ENCODE data around the gene LPCAT1. TPM values are rescaled to one million over a fixed set of nuclear protein-coding genes. Genes with fewer than 3 reads are reported as not detected.
"Not testable (repeated sequence)": the region's sequence is repeated elsewhere in the genome, so short reads cannot be mapped to it uniquely, and the experiment has no call there.

Gene LPCAT1
- 53.3 and 58.5 TPM in 2 replicates for total RNA-seq (2014; rRNA removed; shearing (Covaris generic))
- polyA plus RNA-seq (2015; cell fraction: cytosol; rRNA removed) = 57.9 and 62.1 TPM in 2 replicates
- 62.2 and 77.1 TPM in 2 replicates for polyA plus RNA-seq (2015; cell fraction: nucleus; rRNA removed)

DNA sequence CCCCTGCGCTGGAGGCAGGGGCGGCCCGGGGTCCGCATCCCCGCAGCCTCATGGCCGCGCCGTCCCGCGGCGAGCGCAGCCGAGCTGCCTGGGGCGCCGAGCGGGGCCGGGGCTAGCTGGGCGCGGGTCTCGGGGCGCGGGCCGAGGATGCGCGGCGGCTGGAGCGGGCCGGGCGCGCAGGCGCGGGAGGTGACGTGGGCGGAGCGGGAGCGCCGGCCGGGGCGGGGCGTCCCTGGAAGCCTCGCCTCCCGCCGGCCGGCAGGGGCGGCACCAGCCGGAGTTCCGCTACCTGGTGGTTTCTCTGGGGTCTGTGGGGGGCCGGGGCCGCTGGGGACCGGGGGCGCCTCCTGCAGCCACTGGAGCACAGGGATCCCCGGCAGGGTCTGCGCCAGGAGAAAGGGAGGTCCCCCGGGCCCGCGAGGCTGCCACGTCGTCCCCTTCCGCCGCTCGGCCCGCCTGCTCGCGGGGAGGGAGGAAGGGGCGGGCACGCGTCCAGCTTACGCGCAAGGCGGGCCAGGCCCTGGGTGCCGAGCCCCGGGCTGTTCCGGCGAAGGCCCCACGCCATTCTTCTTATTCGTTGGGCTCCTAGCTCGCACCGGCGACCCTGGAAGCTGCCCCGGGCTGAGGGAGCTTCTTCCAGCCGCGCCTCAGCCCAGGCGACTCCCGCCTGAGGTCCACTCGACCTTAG, at the start of gene LPCAT1:
Gene LPCAT1, minus strand, starts transcription at position 168 of the 688 bp plus-strand sequence. Its CDS starts 116 bp downstream, at position 52.
- DNase-seq (ENCODE audit: low read depth) = peak; percentile 41

- DNase-seq (ENCODE audit: low read depth) = not testable (repeated sequence)
These were observed 48.1 kb upstream of the LPCAT1 start for GRCh38 chr5:1571875-1572274.

- DNase-seq (ENCODE audit: low read depth) = no peak
These were observed 47.2 kb upstream of the LPCAT1 start for GRCh38 chr5:1570975-1571374.

- peak; percentile 55 for DNase-seq (ENCODE audit: low read depth)
These were observed 44.6 kb upstream of the LPCAT1 start for GRCh38 chr5:1568201-1568979.

- DNase-seq (ENCODE audit: low read depth) = not testable (repeated sequence)
These were observed 43.9 kb upstream of the LPCAT1 start for GRCh38 chr5:1567527-1568200.

DNA sequence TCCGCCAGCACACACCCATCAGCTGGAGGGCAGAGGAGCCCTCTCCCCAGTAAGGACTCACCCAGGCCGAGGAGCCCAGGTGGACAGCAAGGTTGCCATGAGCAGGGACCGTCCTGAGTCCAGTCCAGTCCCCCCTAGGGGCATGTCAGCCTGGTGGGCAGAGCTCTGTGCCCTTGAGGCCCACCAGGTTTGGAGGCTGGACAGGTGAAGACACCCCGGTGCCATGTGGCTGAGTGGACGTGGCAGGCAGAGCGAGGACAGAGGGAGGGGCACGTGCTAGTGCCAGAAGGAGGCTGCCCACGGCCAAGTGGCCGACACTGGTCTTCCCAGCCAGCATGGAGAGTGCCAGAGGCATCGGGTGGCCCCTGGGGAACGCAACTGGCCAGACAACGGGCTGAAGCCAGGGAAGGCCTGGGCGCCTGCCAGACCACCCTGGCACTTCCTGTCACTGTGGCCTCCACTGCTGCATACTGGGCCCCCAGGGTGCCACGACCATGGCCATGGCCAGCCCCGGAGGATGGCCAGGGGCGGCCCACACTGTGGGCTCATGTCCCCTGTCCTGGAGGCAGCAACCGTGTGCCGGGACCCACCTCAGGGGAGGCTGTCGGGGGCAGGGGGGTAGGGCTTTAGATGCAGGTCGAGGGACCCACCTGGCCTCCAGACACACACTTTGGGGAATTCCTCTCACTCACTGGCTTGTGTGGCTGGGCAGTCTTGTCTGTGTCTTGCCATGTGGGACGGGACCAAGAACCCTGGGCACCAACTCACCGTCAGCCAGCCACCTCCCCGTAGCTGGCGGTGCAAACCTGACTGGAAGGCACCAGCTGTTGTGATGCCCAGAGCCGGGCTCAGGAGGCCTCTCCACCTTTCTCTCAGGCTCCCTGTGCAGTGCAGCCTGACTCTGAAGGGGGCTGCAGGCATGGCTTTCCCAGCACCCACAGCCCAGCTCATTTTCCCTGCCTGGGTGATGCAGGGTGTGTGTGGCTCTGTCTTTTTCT, 42.3 kb upstream of the LPCAT1 start:
- no peak for DNase-seq (ENCODE audit: low read depth)

DNA sequence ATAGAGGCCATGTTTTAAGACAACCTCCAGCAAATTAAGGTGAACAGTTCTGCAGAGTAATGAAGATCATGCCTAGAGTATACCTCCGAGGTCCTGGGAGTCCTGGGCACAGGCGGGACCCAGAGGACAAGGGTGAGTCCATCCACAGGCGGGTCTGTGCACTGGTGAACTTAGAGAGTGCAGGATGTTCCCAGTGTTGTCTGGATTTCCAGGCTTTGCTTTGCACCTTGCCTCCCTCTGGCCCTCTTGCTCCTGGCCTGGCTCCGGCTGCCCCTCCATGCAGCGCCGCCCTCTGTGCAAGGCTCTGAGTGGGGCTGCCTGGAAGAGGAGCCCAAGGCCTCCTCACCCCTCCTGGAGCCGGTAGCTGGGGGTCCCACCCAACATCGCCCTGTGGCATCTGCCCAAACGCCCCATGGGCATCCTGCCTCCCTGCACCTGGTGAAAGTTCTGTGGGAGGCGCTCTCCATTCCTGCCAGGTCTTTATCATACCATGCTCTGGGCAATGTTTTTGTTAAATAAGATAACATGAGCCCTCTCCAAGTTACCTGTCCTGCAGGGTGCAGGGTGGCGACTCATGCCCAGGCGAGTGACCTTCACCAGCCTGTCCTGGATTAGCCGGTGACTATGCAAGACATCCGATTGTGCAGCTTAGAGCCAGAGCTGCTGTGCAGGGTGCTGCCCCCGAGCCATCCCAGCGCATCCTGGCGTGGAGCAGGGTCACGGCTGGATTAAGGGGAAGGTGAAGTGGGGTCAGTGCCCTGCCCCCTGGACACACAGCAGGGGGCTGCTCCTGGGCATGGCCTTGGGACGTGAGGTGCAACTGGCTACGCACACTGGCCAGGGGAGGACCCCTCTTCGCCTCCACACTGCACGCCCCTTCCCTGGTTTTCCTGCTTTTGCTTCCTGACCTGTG, 41.3 kb upstream of the LPCAT1 start:
- DNase-seq (ENCODE audit: low read depth) = no peak

DNA sequence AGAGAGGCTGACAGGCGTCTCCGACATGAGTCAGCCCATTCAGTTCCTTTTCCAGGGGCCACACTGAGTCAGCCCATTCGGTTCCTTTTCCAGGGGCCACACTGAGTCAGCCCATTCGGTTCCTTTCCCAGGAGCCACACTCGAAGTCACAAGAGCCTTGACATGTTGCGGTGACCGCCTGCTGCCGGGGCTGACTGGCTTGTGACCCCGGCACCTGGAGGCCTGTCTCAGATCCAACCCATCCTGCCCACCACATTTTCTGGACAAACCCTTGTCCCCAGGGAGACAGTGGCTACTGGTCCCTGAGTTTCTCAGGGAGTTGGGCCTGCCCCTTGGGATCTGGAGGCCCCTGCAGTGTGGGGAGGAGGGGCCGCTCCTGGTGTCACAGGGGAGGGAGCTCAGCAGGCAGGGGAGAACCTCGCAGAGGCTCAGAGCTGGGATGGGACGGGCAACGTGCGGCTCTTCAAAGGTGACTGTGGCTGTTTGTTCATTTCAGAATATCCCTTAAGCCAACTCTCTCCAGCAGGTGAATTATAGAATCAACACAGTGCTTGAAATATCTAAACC, 40.5 kb upstream of the LPCAT1 start:
- DNase-seq (ENCODE audit: low read depth) = peak; percentile 74

GRCh38 chr5:1563617-1564181, 39.9 kb upstream of the LPCAT1 start:
- no peak for DNase-seq (ENCODE audit: low read depth)

GRCh38 chr5:1563051-1563461, 39.3 kb upstream of the LPCAT1 start:
- DNase-seq (ENCODE audit: low read depth) = no peak

DNA sequence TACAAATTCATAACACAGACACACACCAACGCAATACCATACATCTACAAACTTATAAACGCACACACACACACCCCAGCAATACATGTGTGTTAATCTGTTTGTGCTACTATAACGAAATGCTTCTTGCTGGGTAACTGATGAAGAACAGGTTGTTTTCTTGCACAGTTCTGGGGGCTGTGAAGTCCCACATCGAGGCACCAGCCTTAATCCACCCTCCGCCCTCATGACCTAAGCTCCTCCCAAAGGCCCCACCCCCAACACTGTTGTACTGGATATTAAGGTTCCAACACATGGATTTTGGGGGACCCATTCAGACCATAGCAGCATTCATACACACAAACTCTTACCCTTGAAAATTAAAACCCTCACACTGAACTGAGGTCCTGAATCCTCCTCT, 38.8 kb upstream of the LPCAT1 start:
- no peak for DNase-seq (ENCODE audit: low read depth)

GRCh38 chr5:1561402-1561929, 37.7 kb upstream of the LPCAT1 start:
- no peak for DNase-seq (ENCODE audit: low read depth)

DNA sequence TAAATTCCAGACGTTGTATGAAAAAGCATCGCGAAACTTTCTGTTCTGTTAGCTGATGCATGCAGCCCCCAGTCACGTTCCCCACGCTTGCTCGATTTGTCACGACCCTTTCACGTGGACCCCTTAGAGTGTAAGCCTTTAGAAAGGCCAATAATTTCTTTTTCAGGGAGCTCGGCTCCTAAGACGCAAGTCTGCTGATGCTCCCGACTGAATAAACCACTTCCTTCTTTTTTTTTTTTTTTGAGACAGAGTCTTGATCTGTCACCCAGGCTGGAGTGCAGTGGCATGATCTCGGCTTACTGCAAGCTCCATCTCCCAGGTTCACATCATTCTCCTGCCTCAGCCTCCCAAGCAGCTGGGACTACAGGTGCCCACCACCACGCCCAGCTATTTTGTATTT, 36.7 kb upstream of the LPCAT1 start:
- DNase-seq (ENCODE audit: low read depth) = not testable (repeated sequence)

GRCh38 chr5:1558944-1559343, 35.2 kb upstream of the LPCAT1 start:
- peak; percentile 45 for DNase-seq (ENCODE audit: low read depth)

GRCh38 chr5:1557114-1557873, 33.5 kb upstream of the LPCAT1 start:
- no peak for DNase-seq (ENCODE audit: low read depth)

DNA sequence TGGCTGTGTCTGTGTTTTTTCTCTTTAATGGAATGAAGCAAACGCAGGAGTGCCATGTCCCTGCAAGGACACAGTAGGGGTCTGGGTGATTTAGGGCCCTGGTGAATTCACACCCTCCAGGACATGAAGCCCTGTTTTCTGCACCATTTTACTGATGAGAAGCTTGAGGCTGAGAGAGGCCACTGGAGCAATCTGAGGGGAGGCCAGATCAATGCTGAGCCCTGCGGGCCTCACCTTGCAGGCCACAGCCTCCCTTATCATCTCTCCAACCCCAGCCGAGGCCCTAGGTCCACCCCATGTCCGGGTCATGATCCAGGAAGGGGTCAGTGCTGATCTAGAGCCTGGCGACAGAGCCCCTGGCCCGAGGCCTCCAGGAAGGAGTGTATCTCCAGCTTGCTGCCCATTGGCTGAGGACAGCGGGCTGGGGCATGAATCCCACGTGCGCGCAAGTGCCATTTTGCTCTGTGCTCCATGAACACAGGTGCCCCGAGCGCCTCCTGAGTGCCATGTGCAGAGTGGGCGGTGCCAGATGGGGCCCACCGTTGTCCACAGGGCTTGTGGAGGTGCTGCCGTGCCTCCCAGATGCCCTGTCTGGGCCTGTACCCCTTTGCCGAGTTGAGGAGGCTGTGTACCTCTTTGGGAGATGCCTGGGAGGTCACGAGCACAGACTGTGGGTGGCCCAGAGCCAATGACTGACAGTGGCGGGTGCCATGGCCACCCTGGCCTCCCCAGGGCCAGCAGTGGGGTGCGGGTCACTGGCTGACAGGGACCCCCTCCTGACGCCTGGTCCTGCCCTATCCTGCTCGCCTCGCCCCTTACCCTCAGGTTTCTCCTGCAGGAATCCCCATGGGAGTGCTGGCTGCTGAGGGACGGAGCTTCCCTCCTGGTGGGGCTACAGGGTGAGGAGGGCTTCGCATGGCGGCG, 32.3 kb upstream of the LPCAT1 start:
- DNase-seq (ENCODE audit: low read depth) = no peak

Measured in HT1080 (cell line).